Forelimb muscle (tissue), 1 donor: ENCODE results near the gene PTN. TPM values are rescaled to one million over a fixed set of nuclear protein-coding genes. Genes with fewer than 3 reads are reported as not detected.
A peak's percentile ranks its signal among the peaks of the same experiment; 100 is the strongest.

ENCODE experiments used
- DNase-seq: peaks from one replicate; pipeline ENCODE4 v3.0.0-alpha.2; 2013; ENCODE audit warnings: low read depth
- polyA plus RNA-seq: library from polyadenylated mRNA; unstranded; fragments of 120-200 nt; gene quantifications from one replicate; pipeline ENCODE4 v1.2.1, GENCODE V29; 2013; ENCODE audit not compliant: insufficient read length

The PTN gene
- polyA plus RNA-seq = 44.9 TPM

- DNase-seq = peak; percentile 61
Observed at GRCh38 chr7:137343281-137343841, at the start of gene PTN. Gene PTN (minus strand): TSS chr7:137343733. CDS start chr7:137254973, 88,760 bp downstream.

- no peak for DNase-seq
Observed at GRCh38 chr7:137390076-137390475, 46.5 kb upstream of the PTN start.

GRCh38 chr7:137388916-137389315 lies 45.4 kb upstream of the PTN start:
- DNase-seq = no peak

- no peak for DNase-seq
Observed at GRCh38 chr7:137386966-137387365, 43.4 kb upstream of the PTN start.

GRCh38 chr7:137381045-137381444 lies 37.5 kb upstream of the PTN start:
- no peak for DNase-seq

- DNase-seq = no peak
Observed at GRCh38 chr7:137373507-137373906, 30.0 kb upstream of the PTN start.

GRCh38 chr7:137371616-137372015 lies 28.1 kb upstream of the PTN start:
- DNase-seq = no peak

GRCh38 chr7:137366995-137367394 lies 23.5 kb upstream of the PTN start:
- no peak for DNase-seq

- no peak for DNase-seq
Observed at GRCh38 chr7:137363683-137364082, 20.1 kb upstream of the PTN start.

GRCh38 chr7:137360087-137360679 lies 16.6 kb upstream of the PTN start:
- DNase-seq = no peak

GRCh38 chr7:137354961-137355360 lies 11.4 kb upstream of the PTN start:
- DNase-seq = no peak

- no peak for DNase-seq
Observed at GRCh38 chr7:137354396-137354795, 10.9 kb upstream of the PTN start.

- DNase-seq = no peak
Observed at GRCh38 chr7:137351941-137352340, 8.4 kb upstream of the PTN start.

- no peak for DNase-seq
Observed at GRCh38 chr7:137345799-137346449, 2.4 kb upstream of the PTN start.

GRCh38 chr7:137342828-137343261 lies 688 bp downstream of the PTN start:
- no peak for DNase-seq

GRCh38 chr7:137342265-137342664 lies 1.3 kb downstream of the PTN start:
- no peak for DNase-seq

GRCh38 chr7:137337902-137338301 lies 5.6 kb downstream of the PTN start:
- no peak for DNase-seq

GRCh38 chr7:137335814-137336213 lies 7.7 kb downstream of the PTN start:
- DNase-seq = no peak

- DNase-seq = no peak
Observed at GRCh38 chr7:137331378-137331777, 12.2 kb downstream of the PTN start.

GRCh38 chr7:137329411-137329810 lies 14.1 kb downstream of the PTN start:
- DNase-seq = no peak

GRCh38 chr7:137328373-137329120 lies 15.0 kb downstream of the PTN start:
- no peak for DNase-seq

GRCh38 chr7:137325927-137326326 lies 17.6 kb downstream of the PTN start:
- DNase-seq = no peak
